Activated CD4-positive, alpha-beta memory T cell treated with anti-CD3 and anti-CD28 coated beads, Interleukin-2, amount 10 ng/mL, durations not matched to agents 7 days and 5 days (primary cell): ENCODE measurements around the gene CNIH1. TPM values are rescaled to one million over a fixed set of nuclear protein-coding genes. Genes with fewer than 3 reads are reported as not detected.

Experiments used
- CTCF ChIA-PET: fragments of 350-600 bp; sonication (Branson Sonifier 250); formaldehyde crosslinking; loops from one replicate; lab custom pipeline; 2021; ENCODE audit warnings: antibody characterized with exemption, inconsistent platforms; lab: Charles Lee
- POLR2A ChIA-PET: fragments of 350-600 bp; sonication (Branson Sonifier 250); formaldehyde crosslinking; loops from one replicate; lab custom pipeline; 2021; ENCODE audit warnings: antibody characterized with exemption; lab: Charles Lee
- DNase-seq: peaks from one replicate; pipeline ENCODE4 v3.0.0-alpha.2; 2020
- H3K27ac Mint-ChIP-seq: one replicate; pipeline ENCODE4 v1.8.0; 2021; ENCODE audit warnings: mild to moderate bottlenecking, mixed read lengths
- H3K27me3 Mint-ChIP-seq: one replicate; pipeline ENCODE4 v1.8.0; 2021; ENCODE audit warnings: mixed read lengths
- H3K36me3 Mint-ChIP-seq: one replicate; pipeline ENCODE4 v1.8.0; 2021; ENCODE audit warnings: low read depth, mixed read lengths
- H3K4me1 Mint-ChIP-seq: one replicate; pipeline ENCODE4 v1.8.0; 2021; ENCODE audit warnings: mixed read lengths
- H3K4me3 Mint-ChIP-seq: one replicate; pipeline ENCODE4 v1.8.0; 2021; ENCODE audit warnings: mild to moderate bottlenecking, mixed read lengths
- H3K9me3 Mint-ChIP-seq: one replicate; pipeline ENCODE4 v1.8.0; 2021; ENCODE audit warnings: mixed read lengths
- total RNA-seq, 2 experiments: library from RNA; stranded (reverse); gene quantifications; one replicate each; pipeline ENCODE4 v1.2.3, GENCODE V29; 2021

CNIH1 gene
- total RNA-seq, 2 experiments from 2014 or later, result 66.2 to 69.2 TPM

DNA sequence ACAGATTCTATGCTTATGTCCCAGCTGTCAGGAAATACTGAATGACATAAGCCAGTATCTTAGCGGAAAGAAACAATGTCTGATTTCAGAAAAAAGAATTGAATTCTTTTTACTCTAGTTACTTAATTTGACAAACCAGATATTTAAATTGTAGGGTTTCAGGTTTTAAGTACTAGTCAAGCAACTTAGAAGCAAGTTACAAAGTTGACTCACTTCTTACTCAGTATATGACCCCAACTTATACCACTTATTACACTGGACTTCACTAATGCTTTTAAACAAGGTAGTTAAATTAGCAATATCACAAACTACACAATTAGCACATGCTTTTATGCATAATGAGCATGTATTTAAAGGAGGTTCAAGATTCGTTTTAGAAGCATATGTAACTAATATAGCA is 40.5 kb upstream of the CNIH1 start:
- POLR2A ChIA-PET, result no interaction called here

DNA sequence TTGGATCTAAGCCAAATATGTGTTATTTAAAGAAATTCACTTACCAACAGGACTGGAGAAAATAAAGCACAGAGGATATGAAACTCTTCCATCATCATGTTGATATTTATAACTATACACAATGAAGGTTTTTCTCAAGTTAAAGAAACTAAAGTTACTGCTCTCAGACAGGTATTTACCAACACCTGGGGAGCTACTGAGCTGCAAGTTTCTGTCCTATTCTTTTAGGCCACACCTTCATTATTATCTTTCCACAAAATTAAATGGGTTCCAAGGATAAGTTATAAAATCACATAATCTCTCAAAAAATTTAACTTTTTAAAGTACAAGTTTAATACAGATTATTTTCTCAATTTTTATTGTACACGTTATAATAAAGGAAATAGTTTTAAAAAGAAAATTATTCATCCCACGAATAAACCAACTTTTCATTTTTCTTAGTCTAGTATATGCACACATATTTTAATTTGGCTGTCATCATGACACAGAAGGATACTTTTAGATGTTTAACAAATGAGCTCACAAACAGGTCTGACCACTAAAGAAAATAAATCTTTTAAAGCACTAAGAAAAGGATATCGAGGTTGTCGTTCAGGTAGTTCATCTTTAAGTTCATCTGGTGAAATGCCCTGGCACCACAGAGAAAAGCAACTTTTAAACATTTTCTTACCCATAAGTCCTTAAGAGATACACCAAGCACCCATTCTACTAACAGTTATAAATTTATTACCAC is 39.8 kb upstream of the CNIH1 start:
- Mint-ChIP-seq H3K36me3 (peaks cover 53% of the 10 kb centered on the region), H3K4me1 (peaks cover 33% of the 10 kb centered on the region), H3K4me3 (no peak overlapping the region), H3K27me3 (no peaks in the 10 kb centered on the region), H3K27ac (no peak overlapping the region), H3K9me3 (no peaks in the 10 kb centered on the region)
- CTCF ChIA-PET, result no interaction called here
- DNase-seq, result no peak
- POLR2A ChIA-PET, result no interaction called here

More for the DNA sequence above, 40.5 kb upstream of the CNIH1 start:
- peaks cover 48% of the 10 kb centered on the region for H3K36me3 Mint-ChIP-seq
- no peak overlapping the region for H3K4me3 Mint-ChIP-seq
- no peak overlapping the region for H3K27ac Mint-ChIP-seq
- H3K4me1 Mint-ChIP-seq, result peaks cover 40% of the 10 kb centered on the region
- no peaks in the 10 kb centered on the region for H3K27me3 Mint-ChIP-seq
- no peaks in the 10 kb centered on the region for H3K9me3 Mint-ChIP-seq
- DNase-seq, result no peak
- CTCF ChIA-PET, result no interaction called here

DNA sequence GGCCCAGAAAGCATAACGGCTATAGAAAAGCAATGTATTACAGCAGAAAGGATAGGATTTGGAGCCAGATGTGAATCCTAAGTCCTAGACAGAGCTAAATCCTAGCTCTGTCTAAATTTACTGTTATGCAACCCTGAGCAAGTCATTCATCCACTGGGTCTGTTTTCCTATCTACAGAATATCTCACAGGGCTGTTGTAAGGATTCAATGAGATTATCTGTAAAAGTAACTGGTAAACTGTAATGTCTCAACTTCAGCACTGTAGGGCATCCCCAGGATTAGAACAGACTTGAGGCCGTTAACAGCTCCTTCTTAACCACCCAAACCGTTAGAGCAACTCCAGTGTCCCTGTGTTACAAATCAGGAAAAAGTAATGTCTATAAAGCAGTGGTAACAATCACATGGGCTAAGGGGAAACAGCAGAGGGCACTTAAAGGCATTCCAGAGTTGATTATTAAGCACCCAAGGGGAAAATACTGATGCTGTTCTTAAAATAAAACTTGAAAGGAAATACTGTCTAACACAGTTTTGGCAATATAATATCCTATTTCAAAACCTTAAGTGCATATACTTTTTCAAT is 37.6 kb upstream of the CNIH1 start:
- ChIA-PET CTCF (no interaction called here), POLR2A (no interaction called here)
- Mint-ChIP-seq H3K4me3 (no peak overlapping the region), H3K36me3 (peaks cover 54% of the 10 kb centered on the region), H3K4me1 (peaks cover 13% of the 10 kb centered on the region), H3K27ac (no peak overlapping the region), H3K27me3 (no peaks in the 10 kb centered on the region), H3K9me3 (no peaks in the 10 kb centered on the region)
- no peak for DNase-seq

DNA sequence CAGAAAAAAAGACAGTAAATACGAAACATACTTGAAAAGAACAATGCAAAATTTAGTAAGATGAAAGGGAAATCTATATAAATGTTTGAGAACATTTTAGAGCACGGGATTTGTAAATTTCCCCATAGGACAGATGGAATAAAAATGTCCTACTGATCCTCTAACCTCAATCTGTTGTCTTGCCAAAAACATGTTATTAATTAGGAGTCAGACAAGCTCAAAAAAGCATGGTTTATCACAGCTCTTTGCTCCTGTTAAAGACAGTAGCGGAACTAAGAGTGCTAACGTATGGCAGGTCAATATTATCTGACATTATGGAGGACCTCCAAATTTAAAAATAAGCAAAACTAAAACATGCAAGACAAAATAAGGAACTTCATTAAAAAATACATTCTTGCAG is 34.7 kb upstream of the CNIH1 start:
- CTCF ChIA-PET, result no interaction called here
- H3K4me1 Mint-ChIP-seq, result no peaks in the 10 kb centered on the region
- H3K4me3 Mint-ChIP-seq, result no peak overlapping the region
- no peaks in the 10 kb centered on the region for H3K27me3 Mint-ChIP-seq
- POLR2A ChIA-PET, result no interaction called here
- H3K36me3 Mint-ChIP-seq, result peaks cover 45% of the 10 kb centered on the region
- H3K27ac Mint-ChIP-seq, result no peak overlapping the region
- H3K9me3 Mint-ChIP-seq, result no peaks in the 10 kb centered on the region
- DNase-seq, result no peak

- Mint-ChIP-seq H3K36me3 (peaks cover 47% of the 10 kb centered on the region), H3K4me1 (no peaks in the 10 kb centered on the region), H3K4me3 (no peak overlapping the region), H3K27ac (no peak overlapping the region), H3K27me3 (no peaks in the 10 kb centered on the region), H3K9me3 (no peaks in the 10 kb centered on the region)
- ChIA-PET POLR2A (no interaction called here), CTCF (no interaction called here)
- DNase-seq, result no peak
Observed at GRCh38 chr14:54475187-54475899, 34.2 kb upstream of the CNIH1 start.

- no peaks in the 10 kb centered on the region for H3K27me3 Mint-ChIP-seq
- H3K9me3 Mint-ChIP-seq, result no peaks in the 10 kb centered on the region
- no peaks in the 10 kb centered on the region for H3K4me1 Mint-ChIP-seq
- CTCF ChIA-PET, result no interaction called here
- POLR2A ChIA-PET, result interaction anchor here (1.0 kb wide), 1 partner anchor 11 kb away, joined by 4 read pairs; no protein-coding TSS in a partner anchor
- H3K27ac Mint-ChIP-seq, result no peak overlapping the region
- peaks cover 47% of the 10 kb centered on the region for H3K36me3 Mint-ChIP-seq
- DNase-seq, result no peak
- no peak overlapping the region for H3K4me3 Mint-ChIP-seq
Observed at GRCh38 chr14:54474232-54474793, 33.1 kb upstream of the CNIH1 start.

- H3K27ac Mint-ChIP-seq, result no peak overlapping the region
- ChIA-PET POLR2A (no interaction called here), CTCF (no interaction called here)
- H3K27me3 Mint-ChIP-seq, result no peaks in the 10 kb centered on the region
- peaks cover 43% of the 10 kb centered on the region for H3K36me3 Mint-ChIP-seq
- no peak overlapping the region for H3K4me3 Mint-ChIP-seq
- H3K4me1 Mint-ChIP-seq, result no peaks in the 10 kb centered on the region
- H3K9me3 Mint-ChIP-seq, result peaks cover 8% of the 10 kb centered on the region
- no peak for DNase-seq
Observed at GRCh38 chr14:54472315-54472714, 31.1 kb upstream of the CNIH1 start.

DNA sequence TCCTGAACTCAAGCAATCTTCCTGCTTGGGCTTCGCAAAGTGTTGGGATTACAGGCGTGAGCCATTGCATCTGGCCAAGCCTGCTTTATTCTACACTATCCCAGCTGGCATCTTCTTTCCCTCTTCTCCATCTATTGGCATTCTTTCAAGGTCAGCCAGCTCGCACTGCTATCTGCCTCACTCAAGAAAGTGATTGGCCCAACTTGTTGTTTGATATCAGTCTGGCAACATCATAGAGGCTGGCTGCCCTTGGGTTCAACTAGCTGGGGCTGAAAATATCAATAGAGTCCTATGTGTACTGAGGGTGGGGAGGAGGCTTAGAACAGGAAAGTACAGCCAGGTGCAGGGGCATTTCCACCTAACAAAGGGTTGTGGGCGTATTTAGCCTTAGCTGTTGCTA is 30.5 kb upstream of the CNIH1 start:
- Mint-ChIP-seq H3K4me1 (no peaks in the 10 kb centered on the region), H3K36me3 (peaks cover 41% of the 10 kb centered on the region), H3K27me3 (no peaks in the 10 kb centered on the region), H3K27ac (no peak overlapping the region), H3K4me3 (no peak overlapping the region), H3K9me3 (peaks cover 13% of the 10 kb centered on the region)
- CTCF ChIA-PET, result no interaction called here
- POLR2A ChIA-PET, result no interaction called here
- no peak for DNase-seq

GRCh38 chr14:54470701-54471100 is 29.5 kb upstream of the CNIH1 start:
- POLR2A ChIA-PET, result no interaction called here
- DNase-seq, result no peak
- no peak overlapping the region for H3K4me3 Mint-ChIP-seq
- peaks cover 13% of the 10 kb centered on the region for H3K9me3 Mint-ChIP-seq
- peaks cover 31% of the 10 kb centered on the region for H3K36me3 Mint-ChIP-seq
- H3K27me3 Mint-ChIP-seq, result no peaks in the 10 kb centered on the region
- no peaks in the 10 kb centered on the region for H3K4me1 Mint-ChIP-seq
- no peak overlapping the region for H3K27ac Mint-ChIP-seq
- CTCF ChIA-PET, result no interaction called here

DNA sequence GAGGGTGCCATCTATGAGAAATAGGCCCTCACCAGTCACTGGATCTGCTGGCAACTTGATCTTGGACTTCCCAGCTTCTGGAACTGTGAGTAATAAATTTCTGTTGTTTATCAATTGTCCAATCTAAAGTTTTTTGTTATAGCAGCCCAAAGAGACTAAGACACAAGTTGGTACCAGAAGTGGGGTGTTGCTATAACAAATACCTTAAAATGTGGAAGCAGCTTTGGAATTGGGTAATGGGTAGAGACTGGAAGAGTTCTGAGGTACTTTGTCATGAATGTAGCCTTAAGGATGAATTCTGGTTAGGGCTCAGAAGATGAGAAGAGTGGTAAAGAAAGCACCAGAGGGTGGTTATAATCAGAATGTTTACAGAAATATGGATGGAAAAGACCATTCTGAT is 26.1 kb upstream of the CNIH1 start:
- POLR2A ChIA-PET, result no interaction called here
- H3K36me3 Mint-ChIP-seq, result peaks cover 15% of the 10 kb centered on the region
- no peak overlapping the region for H3K4me3 Mint-ChIP-seq
- no peaks in the 10 kb centered on the region for H3K27me3 Mint-ChIP-seq
- CTCF ChIA-PET, result no interaction called here
- H3K27ac Mint-ChIP-seq, result no peak overlapping the region
- H3K9me3 Mint-ChIP-seq, result peaks cover 15% of the 10 kb centered on the region
- no peak for DNase-seq
- no peaks in the 10 kb centered on the region for H3K4me1 Mint-ChIP-seq

DNA sequence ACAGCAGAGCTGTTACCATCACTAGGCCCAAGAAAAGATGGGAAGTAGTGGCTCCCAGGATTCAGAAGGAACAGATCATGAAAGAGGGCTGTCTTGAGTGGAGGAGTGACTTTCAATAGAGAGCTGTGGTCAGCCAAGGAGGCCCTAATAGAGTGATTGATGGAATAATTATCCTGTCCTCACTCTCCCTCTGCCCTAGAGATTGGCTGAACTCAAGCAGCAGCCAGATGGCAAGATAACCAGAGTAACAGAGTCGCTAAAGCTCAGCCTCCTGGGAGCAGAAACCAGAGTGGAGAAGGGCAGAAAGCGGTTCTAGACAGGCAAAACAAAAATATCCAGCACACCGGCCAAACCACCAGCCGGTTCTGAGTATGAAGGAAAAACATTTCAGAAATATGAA is 24.5 kb upstream of the CNIH1 start:
- Mint-ChIP-seq H3K27me3 (no peaks in the 10 kb centered on the region), H3K9me3 (peaks cover 15% of the 10 kb centered on the region), H3K36me3 (peaks cover 11% of the 10 kb centered on the region), H3K4me3 (no peak overlapping the region), H3K4me1 (no peaks in the 10 kb centered on the region), H3K27ac (no peak overlapping the region)
- no peak for DNase-seq
- ChIA-PET POLR2A (no interaction called here), CTCF (no interaction called here)

GRCh38 chr14:54462048-54462447 is 20.9 kb upstream of the CNIH1 start:
- Mint-ChIP-seq H3K4me3 (no peak overlapping the region), H3K4me1 (no peaks in the 10 kb centered on the region), H3K9me3 (peaks cover 18% of the 10 kb centered on the region), H3K27me3 (no peaks in the 10 kb centered on the region), H3K36me3 (peaks cover 5% of the 10 kb centered on the region), H3K27ac (no peak overlapping the region)
- DNase-seq, result no peak
- ChIA-PET CTCF (no interaction called here), POLR2A (no interaction called here)

- Mint-ChIP-seq H3K27me3 (no peaks in the 10 kb centered on the region), H3K4me3 (no peak overlapping the region), H3K4me1 (no peaks in the 10 kb centered on the region), H3K27ac (no peak overlapping the region), H3K36me3 (peaks cover 5% of the 10 kb centered on the region), H3K9me3 (peaks cover 14% of the 10 kb centered on the region)
- ChIA-PET CTCF (no interaction called here), POLR2A (no interaction called here)
- DNase-seq, result no peak
Observed at GRCh38 chr14:54459106-54459505, 17.9 kb upstream of the CNIH1 start.
